WERI-Rb-1 (cell line): ENCODE data around the gene APBA2.

Experiments
- DNase-seq: peaks from one replicate; pipeline ENCODE4 v3.0.0-alpha.2; 2020
- H3K27ac ChIP-seq: fragments of 250-450 bp; sonication (Bioruptor Pico); 2 replicates; pipeline ENCODE4 v1.5.1; 2020; ENCODE audit warnings: mild to moderate bottlenecking, moderate library complexity
- H3K27me3 ChIP-seq: fragments of 250-450 bp; sonication (Bioruptor Pico); 2 replicates; pipeline ENCODE4 v1.5.1; 2021; ENCODE audit warnings: mild to moderate bottlenecking, low read depth, moderate library complexity; ENCODE audit not compliant: insufficient read depth, severe bottlenecking
- H3K36me3 ChIP-seq: fragments of 250-450 bp; sonication (Bioruptor Pico); 2 replicates; pipeline ENCODE4 v1.5.1; 2020; ENCODE audit warnings: mild to moderate bottlenecking, moderate library complexity
- H3K4me3 ChIP-seq: 2 replicates; pipeline ENCODE4 v1.5.1; 2011; ENCODE audit warnings: low read depth, mild to moderate bottlenecking, control low read depth, low read length
- H3K9me3 ChIP-seq: fragments of 250-450 bp; sonication (Bioruptor Pico); 2 replicates; pipeline ENCODE4 v1.5.1; 2021; ENCODE audit warnings: mild to moderate bottlenecking, moderate library complexity; ENCODE audit not compliant: severe bottlenecking
- TF ChIP-seq, protein P1 (sequence below): IDR thresholded peaks from 2 replicates; pipeline ENCODE4 v1.5.1; 2011; ENCODE audit warnings: low read depth, mild to moderate bottlenecking, control low read depth, inconsistent platforms, low read length

The APBA2 gene

DNA sequence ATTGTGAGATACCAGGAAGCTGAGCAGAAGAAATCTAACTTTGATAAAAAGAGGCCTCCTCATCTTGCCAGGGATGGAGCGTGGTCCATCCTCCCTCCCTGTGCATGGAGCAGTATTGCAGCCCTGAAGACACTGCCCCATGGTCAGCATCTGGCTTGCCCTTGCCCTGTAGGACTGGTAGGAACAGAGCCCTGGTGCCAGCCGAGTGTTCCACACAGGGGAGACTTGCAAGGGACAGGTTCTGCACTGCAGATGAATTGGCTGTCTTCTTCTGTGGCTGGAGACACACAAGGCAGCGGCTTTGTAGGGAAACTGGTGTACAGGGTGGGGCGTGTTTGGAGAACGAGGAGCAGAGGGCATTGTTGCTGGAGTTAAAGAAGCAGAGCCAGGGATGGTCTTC lies 110.5 kb downstream of the APBA2 start:
- Histone ChIP-seq H3K36me3 (no peaks in the 10 kb centered on the region), H3K27ac (no peak overlapping the region), H3K4me3 (no peak overlapping the region), H3K27me3 (no peaks in the 10 kb centered on the region), H3K9me3 (no peaks in the 10 kb centered on the region)
- DNase-seq: no peak
- TF ChIP-seq, protein P1, sequence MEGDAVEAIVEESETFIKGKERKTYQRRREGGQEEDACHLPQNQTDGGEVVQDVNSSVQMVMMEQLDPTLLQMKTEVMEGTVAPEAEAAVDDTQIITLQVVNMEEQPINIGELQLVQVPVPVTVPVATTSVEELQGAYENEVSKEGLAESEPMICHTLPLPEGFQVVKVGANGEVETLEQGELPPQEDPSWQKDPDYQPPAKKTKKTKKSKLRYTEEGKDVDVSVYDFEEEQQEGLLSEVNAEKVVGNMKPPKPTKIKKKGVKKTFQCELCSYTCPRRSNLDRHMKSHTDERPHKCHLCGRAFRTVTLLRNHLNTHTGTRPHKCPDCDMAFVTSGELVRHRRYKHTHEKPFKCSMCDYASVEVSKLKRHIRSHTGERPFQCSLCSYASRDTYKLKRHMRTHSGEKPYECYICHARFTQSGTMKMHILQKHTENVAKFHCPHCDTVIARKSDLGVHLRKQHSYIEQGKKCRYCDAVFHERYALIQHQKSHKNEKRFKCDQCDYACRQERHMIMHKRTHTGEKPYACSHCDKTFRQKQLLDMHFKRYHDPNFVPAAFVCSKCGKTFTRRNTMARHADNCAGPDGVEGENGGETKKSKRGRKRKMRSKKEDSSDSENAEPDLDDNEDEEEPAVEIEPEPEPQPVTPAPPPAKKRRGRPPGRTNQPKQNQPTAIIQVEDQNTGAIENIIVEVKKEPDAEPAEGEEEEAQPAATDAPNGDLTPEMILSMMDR: no peak

- TF ChIP-seq, protein P1: no peak
- Histone ChIP-seq H3K27me3 (no peaks in the 10 kb centered on the region), H3K36me3 (no peaks in the 10 kb centered on the region), H3K27ac (no peak overlapping the region), H3K9me3 (no peaks in the 10 kb centered on the region), H3K4me3 (no peak overlapping the region)
- no peak for DNase-seq
Measured at GRCh38 chr15:28996953-28997352, 111.2 kb downstream of the APBA2 start.

DNA sequence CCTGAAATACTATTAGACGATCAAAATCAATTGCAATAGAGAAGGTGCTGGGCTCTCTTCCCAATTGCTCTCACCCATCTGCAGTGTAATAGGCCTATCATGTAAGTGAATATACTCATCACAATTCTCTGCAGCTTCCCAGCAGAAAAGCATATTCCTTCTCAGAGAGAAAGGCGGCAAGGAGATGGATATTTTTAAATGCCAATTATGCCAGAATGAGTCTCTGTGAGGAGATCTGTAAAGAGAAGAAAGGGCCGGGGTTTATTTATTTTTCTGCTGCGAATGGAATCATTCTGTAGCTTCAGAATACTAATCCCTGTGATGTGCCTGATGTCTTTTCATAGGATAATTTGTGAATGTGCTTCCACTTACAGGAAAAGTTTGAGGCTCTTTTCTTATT lies 112.0 kb downstream of the APBA2 start:
- Histone ChIP-seq H3K27me3 (no peaks in the 10 kb centered on the region), H3K4me3 (no peak overlapping the region), H3K9me3 (no peaks in the 10 kb centered on the region), H3K27ac (no peak overlapping the region), H3K36me3 (no peaks in the 10 kb centered on the region)
- DNase-seq: no peak
- TF ChIP-seq, protein P1: no peak

DNA sequence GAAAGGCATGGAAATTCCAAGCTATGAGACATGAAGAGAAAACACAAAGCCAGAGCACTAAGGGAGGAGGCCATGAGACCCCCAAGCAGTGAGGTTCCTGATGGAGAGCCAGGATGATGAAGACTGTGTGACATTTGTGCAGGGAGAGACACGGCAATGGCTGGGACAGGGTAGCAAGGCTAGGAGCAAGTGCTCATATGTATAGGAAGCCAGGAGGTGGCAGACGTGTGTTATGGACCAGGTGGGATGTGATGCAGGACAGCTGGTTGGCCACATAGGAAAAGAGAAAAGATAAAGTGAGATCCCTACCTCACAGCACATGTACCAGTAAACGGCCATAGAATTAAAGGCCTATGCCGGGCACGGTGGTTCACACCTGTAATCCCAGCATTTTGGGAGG lies 112.7 kb downstream of the APBA2 start:
- no peaks in the 10 kb centered on the region for H3K36me3 ChIP-seq
- DNase-seq: no peak
- TF ChIP-seq, protein P1: no peak
- H3K9me3 ChIP-seq: no peaks in the 10 kb centered on the region
- H3K27me3 ChIP-seq: no peaks in the 10 kb centered on the region
- no peak overlapping the region for H3K4me3 ChIP-seq
- H3K27ac ChIP-seq: no peak overlapping the region

DNA sequence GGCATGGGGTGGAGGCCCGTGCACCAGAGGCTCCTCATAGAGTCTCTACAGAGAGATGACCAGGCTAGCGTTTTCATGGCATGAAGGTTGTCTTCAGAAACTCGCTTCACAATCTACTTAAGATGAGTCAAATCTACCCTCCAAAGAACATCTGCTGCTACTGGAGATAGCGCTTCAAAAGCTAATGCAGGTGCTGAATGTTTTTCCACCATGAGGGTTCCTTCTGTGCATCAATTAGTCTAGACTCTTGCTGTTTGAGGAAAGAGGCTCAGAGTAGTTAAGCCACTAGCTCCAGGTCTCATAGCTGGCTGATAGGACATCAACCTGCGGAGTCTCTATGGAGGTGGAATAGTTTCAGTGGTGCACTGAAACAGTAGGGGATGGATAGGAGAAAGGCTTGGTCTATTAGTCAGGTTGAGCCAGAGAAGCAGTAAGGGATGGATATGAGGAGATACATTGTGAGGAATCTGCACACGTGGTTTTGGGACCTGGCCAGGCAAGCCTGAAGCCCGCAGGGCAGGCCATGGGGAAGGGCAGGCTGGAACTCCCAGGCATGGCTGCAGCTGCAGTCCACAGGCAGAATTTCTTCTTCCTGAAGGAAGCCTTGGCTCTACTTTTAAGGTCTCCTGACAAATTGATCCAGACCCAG lies 117.5 kb downstream of the APBA2 start:
- no peaks in the 10 kb centered on the region for H3K36me3 ChIP-seq
- no peaks in the 10 kb centered on the region for H3K9me3 ChIP-seq
- no peak overlapping the region for H3K4me3 ChIP-seq
- TF ChIP-seq, protein P1: no peak
- no peak for DNase-seq
- no peaks in the 10 kb centered on the region for H3K27me3 ChIP-seq
- no peak overlapping the region for H3K27ac ChIP-seq

- no peak for DNase-seq
- TF ChIP-seq, protein P1: no peak
- H3K4me3 ChIP-seq: no peak overlapping the region
- no peak overlapping the region for H3K27ac ChIP-seq
- H3K36me3 ChIP-seq: no peaks in the 10 kb centered on the region
- no peaks in the 10 kb centered on the region for H3K27me3 ChIP-seq
- H3K9me3 ChIP-seq: no peaks in the 10 kb centered on the region
Measured at GRCh38 chr15:29003840-29004233, 118.1 kb downstream of the APBA2 start.
